WTC11 (cell line): Measurements from ENCODE around the gene SACS. TPM values are rescaled to one million over a fixed set of nuclear protein-coding genes. Genes with fewer than 3 reads are reported as not detected.

ENCODE experiments used
- ATAC-seq: fragments of 200-7000 bp; cut with Tn5 transposase; 2 replicates; pipeline ENCODE4 v1.10.0; 2021; ENCODE audit warnings: mild to moderate bottlenecking, moderate library complexity
- CTCF ChIA-PET: fragments of 300-600 bp; sonication (Branson Sonifier 250); formaldehyde crosslinking; loops from one replicate; lab custom pipeline; 2021; ENCODE audit warnings: antibody characterized with exemption; lab: Charles Lee
- POLR2A ChIA-PET: fragments of 350-600 bp; sonication (Branson Sonifier 250); formaldehyde crosslinking; loops from one replicate; lab custom pipeline; 2021; ENCODE audit warnings: antibody characterized with exemption; lab: Charles Lee
- DNase-seq: peaks from one replicate; pipeline ENCODE4 v3.0.0; 2021; ENCODE audit warnings: low spot score
- H3K27ac Mint-ChIP-seq: 2 replicates; pipeline ENCODE4 v1.8.0; 2021; ENCODE audit warnings: mixed read lengths
- H3K27me3 Mint-ChIP-seq: 2 replicates; pipeline ENCODE4 v1.8.0; 2021; ENCODE audit warnings: low read depth, mild to moderate bottlenecking, moderate library complexity, mixed read lengths
- H3K36me3 Mint-ChIP-seq: 2 replicates; pipeline ENCODE4 v1.8.0; 2021; ENCODE audit warnings: mixed read lengths
- H3K4me1 Mint-ChIP-seq: 2 replicates; pipeline ENCODE4 v1.8.0; 2022; ENCODE audit warnings: mixed read lengths
- H3K4me3 Mint-ChIP-seq: 2 replicates; pipeline ENCODE4 v1.8.0; 2021; ENCODE audit warnings: mild to moderate bottlenecking, moderate library complexity, mixed read lengths
- H3K9me3 Mint-ChIP-seq: 2 replicates; pipeline ENCODE4 v1.8.0; 2021; ENCODE audit warnings: mixed read lengths
- AFF4 ChIP-seq: sonication (generic); formaldehyde crosslinking; IDR thresholded peaks from 2 replicates; pipeline ENCODE4 v1.8.1; 2023; ENCODE audit warnings: mild to moderate bottlenecking, missing genetic modification reagents, borderline replicate concordance
- ATF6 ChIP-seq: sonication (generic); formaldehyde crosslinking; IDR thresholded peaks from 2 replicates; pipeline ENCODE4 v1.8.1; 2023; ENCODE audit warnings: mild to moderate bottlenecking, missing genetic modification reagents
- ESRRA ChIP-seq: sonication (generic); formaldehyde crosslinking; IDR thresholded peaks from 2 replicates; pipeline ENCODE4 v1.8.1; 2022; ENCODE audit warnings: mild to moderate bottlenecking, missing genetic modification reagents, borderline replicate concordance
- HMGA2 ChIP-seq: fragments of 250-450 bp; sonication (Bioruptor Pico); IDR thresholded peaks from 2 replicates; pipeline ENCODE4 v1.4.0; 2021; ENCODE audit warnings: mild to moderate bottlenecking, moderate library complexity
- NFYB ChIP-seq: sonication (generic); formaldehyde crosslinking; conservative IDR thresholded peaks from 2 replicates; pipeline ENCODE4 v1.8.0; 2022; ENCODE audit warnings: low read depth, missing genetic modification reagents
- NR1H2 ChIP-seq: sonication (generic); formaldehyde crosslinking; IDR thresholded peaks from 2 replicates; pipeline ENCODE4 v1.9.0; 2021; ENCODE audit warnings: mild to moderate bottlenecking, moderate library complexity, missing genetic modification reagents
- TCF7 ChIP-seq: sonication (generic); formaldehyde crosslinking; IDR thresholded peaks from 2 replicates; pipeline ENCODE4 v1.8.0; 2022; ENCODE audit warnings: mild to moderate bottlenecking, low read depth, missing genetic modification reagents, moderate library complexity
- TEAD1 ChIP-seq: sonication (generic); formaldehyde crosslinking; IDR thresholded peaks from 2 replicates; pipeline ENCODE4 v1.8.0; 2022; ENCODE audit warnings: mild to moderate bottlenecking, missing genetic modification reagents
- TP53 ChIP-seq: sonication (generic); formaldehyde crosslinking; IDR thresholded peaks from 2 replicates; pipeline ENCODE4 v1.8.1; 2023; ENCODE audit warnings: mild to moderate bottlenecking, missing genetic modification reagents
- ZNF232 ChIP-seq: sonication (generic); formaldehyde crosslinking; IDR thresholded peaks from 2 replicates; pipeline ENCODE4 v1.8.0; 2022; ENCODE audit warnings: mild to moderate bottlenecking, missing genetic modification reagents
- ZNF512 ChIP-seq: sonication (generic); formaldehyde crosslinking; IDR thresholded peaks from 2 replicates; pipeline ENCODE4 v1.8.1; 2022; ENCODE audit warnings: missing genetic modification reagents, borderline replicate concordance
- total RNA-seq: library from RNA; stranded (reverse); gene quantifications from 3 replicates; pipeline ENCODE4 v1.2.3, GENCODE V29; 2021
- TF ChIP-seq, protein P1 (sequence below): fragments of 250-450 bp; sonication (Bioruptor Pico); IDR thresholded peaks from 2 replicates; pipeline ENCODE4 v1.8.0; 2021; ENCODE audit warnings: mild to moderate bottlenecking
- TF ChIP-seq, protein P2 (sequence below): fragments of 250-450 bp; sonication (Bioruptor Pico); conservative IDR thresholded peaks from 2 replicates; pipeline ENCODE4 v1.9.0; 2021; ENCODE audit warnings: mild to moderate bottlenecking

The SACS gene
- total RNA-seq, 1 experiment from 2014 or later: 35.2 TPM

DNA sequence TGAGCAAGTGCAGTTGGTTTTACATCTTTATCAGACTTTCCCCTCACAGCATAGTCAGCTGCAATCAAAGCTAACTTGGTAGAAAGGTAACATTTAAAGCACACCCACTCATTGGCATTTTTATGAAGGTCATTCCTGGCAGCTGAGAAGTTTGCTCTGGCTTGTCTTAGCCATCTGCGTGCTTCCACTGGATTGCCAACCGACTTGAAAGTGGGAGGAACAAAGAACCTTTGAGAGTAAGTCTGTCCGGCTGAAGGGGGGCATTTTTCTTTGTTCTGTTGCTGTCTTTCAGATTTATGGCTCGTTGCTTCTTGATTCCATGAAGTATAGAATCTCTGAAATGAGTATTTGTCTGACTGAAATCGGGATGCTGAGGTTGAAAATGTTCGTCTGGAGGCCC lies 103.1 kb downstream of the SACS start (continued):
- no peak for TF ChIP-seq ATF6

DNA sequence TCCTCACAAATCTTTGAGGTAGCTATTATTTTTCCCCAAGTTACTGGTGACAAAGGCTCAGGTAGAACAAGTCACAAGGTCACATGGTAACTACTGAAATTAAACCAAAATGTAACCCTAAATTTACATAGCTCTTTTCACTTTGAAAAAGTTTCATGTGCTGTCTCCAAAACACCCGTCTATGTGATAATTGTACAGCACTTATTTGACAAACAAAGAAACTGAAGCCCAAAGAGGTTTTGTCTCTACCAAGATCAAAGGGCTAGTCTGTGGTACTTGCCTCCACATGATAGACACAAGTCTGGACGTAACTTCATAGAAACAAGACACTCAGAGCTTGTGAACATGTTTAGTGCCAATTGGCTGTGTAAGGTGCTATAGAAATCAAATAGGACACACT lies 108.3 kb downstream of the SACS start:
- DNase-seq (no peak), ATAC-seq (no peak)
- Mint-ChIP-seq H3K27ac (no peak overlapping the region), H3K36me3 (peaks cover 9% of the 10 kb centered on the region), H3K4me1 (peaks cover 19% of the 10 kb centered on the region), H3K4me3 (no peak overlapping the region), H3K27me3 (no peaks in the 10 kb centered on the region), H3K9me3 (0 out of 2 replicates have a peak, but pooled peaks cover 5% of the 10 kb centered on the region)
- CTCF ChIA-PET: interaction anchor here (1.5 kb wide), 1 partner anchor 166 kb away, joined by 4 read pairs; no protein-coding TSS in a partner anchor
- TF ChIP-seq TEAD1 (CRISPR knock-in tag): no peak
- no peak for TF ChIP-seq ZNF232
- TF ChIP-seq AFF4 (CRISPR knock-in tag): no peak
- no peak for TF ChIP-seq TP53 (CRISPR knock-in tag)
- TF ChIP-seq HMGA2 (CRISPR knock-in tag): no peak
- TF ChIP-seq ESRRA (CRISPR knock-in tag): no peak
- no peak for TF ChIP-seq TCF7 (CRISPR knock-in tag)
- TF ChIP-seq ZNF512 (CRISPR knock-in tag): no peak
- TF ChIP-seq, protein P1, sequence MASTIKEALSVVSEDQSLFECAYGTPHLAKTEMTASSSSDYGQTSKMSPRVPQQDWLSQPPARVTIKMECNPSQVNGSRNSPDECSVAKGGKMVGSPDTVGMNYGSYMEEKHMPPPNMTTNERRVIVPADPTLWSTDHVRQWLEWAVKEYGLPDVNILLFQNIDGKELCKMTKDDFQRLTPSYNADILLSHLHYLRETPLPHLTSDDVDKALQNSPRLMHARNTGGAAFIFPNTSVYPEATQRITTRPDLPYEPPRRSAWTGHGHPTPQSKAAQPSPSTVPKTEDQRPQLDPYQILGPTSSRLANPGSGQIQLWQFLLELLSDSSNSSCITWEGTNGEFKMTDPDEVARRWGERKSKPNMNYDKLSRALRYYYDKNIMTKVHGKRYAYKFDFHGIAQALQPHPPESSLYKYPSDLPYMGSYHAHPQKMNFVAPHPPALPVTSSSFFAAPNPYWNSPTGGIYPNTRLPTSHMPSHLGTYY: no peak
- TF ChIP-seq, protein P2, sequence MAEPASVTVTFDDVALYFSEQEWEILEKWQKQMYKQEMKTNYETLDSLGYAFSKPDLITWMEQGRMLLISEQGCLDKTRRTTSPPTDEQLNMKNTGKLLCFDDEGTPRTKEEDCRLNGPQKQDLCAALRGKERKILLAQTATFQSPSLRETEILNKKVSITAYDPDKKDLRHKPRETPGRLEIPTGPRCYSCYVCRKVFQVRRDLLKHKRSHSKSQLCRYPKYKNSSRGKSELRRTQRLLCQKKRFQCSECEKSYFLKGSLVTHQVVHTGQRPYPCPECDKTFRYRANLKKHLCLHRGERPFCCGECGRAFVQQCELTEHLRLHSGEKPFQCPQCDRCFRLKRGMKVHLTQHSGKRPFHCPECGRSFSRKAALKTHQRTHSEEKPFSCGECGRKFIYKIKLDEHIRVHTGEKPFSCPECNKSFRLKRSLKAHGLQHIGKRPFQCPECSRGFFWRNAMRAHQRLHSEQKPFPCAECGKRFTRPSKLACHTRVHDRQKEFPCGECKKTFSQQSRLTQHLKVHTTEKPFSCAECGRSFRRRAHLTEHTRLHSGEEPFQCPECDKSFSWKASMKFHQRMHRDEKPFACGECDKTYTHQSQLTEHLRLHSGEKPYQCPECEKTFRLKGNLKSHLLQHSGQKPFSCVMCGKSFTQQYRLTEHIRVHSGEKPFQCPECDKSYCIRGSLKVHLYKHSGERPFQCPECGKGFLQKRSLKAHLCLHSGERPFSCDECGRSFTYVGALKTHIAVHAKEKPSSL (CRISPR knock-in tag): no peak
- no peak for TF ChIP-seq NFYB (CRISPR knock-in tag)
- no peak for TF ChIP-seq NR1H2 (CRISPR knock-in tag)
- POLR2A ChIA-PET: interaction anchor here (0.6 kb wide), 1 partner anchor 37 kb away, joined by 4 read pairs; no protein-coding TSS in a partner anchor
